Skeletal muscle tissue (tissue), 4 donors: ENCODE results near the gene BCAT1. TPM values are rescaled to one million over a fixed set of nuclear protein-coding genes. Genes with fewer than 3 reads are reported as not detected.

Experiments
- H3K27ac ChIP-seq: one replicate; pipeline ENCODE4 v1.7.0; 2013; ENCODE audit warnings: mild to moderate bottlenecking, low read depth, low read length, inconsistent platforms
- H3K27me3 ChIP-seq, 3 donors: one replicate each; pipeline ENCODE4 v1.7.0; 2013; ENCODE audit warnings: low read length in 3 of 3; ENCODE audit not compliant: control insufficient read depth in 3 of 3, insufficient read depth in 3 of 3
- H3K36me3 ChIP-seq, 3 donors: one replicate each; pipeline ENCODE4 v1.7.0; 2013; ENCODE audit warnings: low read length in 3 of 3; ENCODE audit not compliant: control insufficient read depth in 3 of 3, insufficient read depth in 3 of 3
- H3K4me1 ChIP-seq, 3 donors: one replicate each; pipeline ENCODE4 v1.7.0; 2013; ENCODE audit warnings: low read length in 3 of 3, mild to moderate bottlenecking in 3 of 3; ENCODE audit not compliant: control insufficient read depth in 3 of 3, insufficient read depth in 3 of 3
- H3K4me3 ChIP-seq, 3 donors: one replicate each; pipeline ENCODE4 v1.7.0; 2013; ENCODE audit warnings: low read length in 3 of 3
- H3K9ac ChIP-seq, 3 donors: one replicate each; pipeline ENCODE4 v1.7.0; 2013; ENCODE audit warnings: low read length in 3 of 3, mild to moderate bottlenecking in 3 of 3, moderate library complexity in 2 of 3, low read depth in 1 of 3
- H3K9me3 ChIP-seq, 3 donors: one replicate each; pipeline ENCODE4 v1.7.0; 2013; ENCODE audit warnings: low read length in 3 of 3; ENCODE audit not compliant: control insufficient read depth in 3 of 3
- total RNA-seq: library from RNA; depleted of rRNA; stranded (reverse); fragments of >200 nt; gene quantifications from one replicate; pipeline ENCODE4 v1.2.3, GENCODE V29; 2014
- donor health status: Osteomylitis.

Gene BCAT1
- total RNA-seq, 1 donor from 2014 or later, result 33.4 TPM

GRCh38 chr12:24979976-24980730 lies 31.3 kb upstream of the BCAT1 start:
- Histone ChIP-seq H3K9ac (no peak overlapping the region), H3K4me1 (no peaks in the 10 kb centered on the region), H3K9me3 (peaks cover 0 to 3% (median 0%) of the 10 kb centered on the region in 3 donors), H3K27me3 (no peaks in the 10 kb centered on the region), H3K27ac (no peak overlapping the region), H3K4me3 (no peak overlapping the region), H3K36me3 (no peaks in the 10 kb centered on the region)

- H3K9me3 ChIP-seq, result peaks cover 0 to 2% (median 0%) of the 10 kb centered on the region in 3 donors
- H3K4me1 ChIP-seq, result no peaks in the 10 kb centered on the region
- H3K27ac ChIP-seq, result no peak overlapping the region
- H3K4me3 ChIP-seq, result no peak overlapping the region
- H3K27me3 ChIP-seq, result no peaks in the 10 kb centered on the region
- no peaks in the 10 kb centered on the region for H3K36me3 ChIP-seq
- H3K9ac ChIP-seq, result no peak overlapping the region
Measured at GRCh38 chr12:24979329-24979728, 30.4 kb upstream of the BCAT1 start.

GRCh38 chr12:24977711-24978110 lies 28.8 kb upstream of the BCAT1 start:
- Histone ChIP-seq H3K9ac (no peak overlapping the region), H3K4me3 (no peak overlapping the region), H3K27me3 (no peaks in the 10 kb centered on the region), H3K9me3 (no peaks in the 10 kb centered on the region), H3K27ac (no peak overlapping the region), H3K4me1 (no peaks in the 10 kb centered on the region), H3K36me3 (no peaks in the 10 kb centered on the region)

- H3K27me3 ChIP-seq, result no peaks in the 10 kb centered on the region
- no peaks in the 10 kb centered on the region for H3K9me3 ChIP-seq
- no peaks in the 10 kb centered on the region for H3K36me3 ChIP-seq
- no peak overlapping the region for H3K27ac ChIP-seq
- no peak overlapping the region for H3K9ac ChIP-seq
- H3K4me1 ChIP-seq, result no peaks in the 10 kb centered on the region
- no peak overlapping the region for H3K4me3 ChIP-seq
Measured at GRCh38 chr12:24977060-24977459, 28.2 kb upstream of the BCAT1 start.

- H3K4me3 ChIP-seq, result no peak overlapping the region
- H3K27me3 ChIP-seq, result no peaks in the 10 kb centered on the region
- H3K27ac ChIP-seq, result no peak overlapping the region
- no peaks in the 10 kb centered on the region for H3K4me1 ChIP-seq
- no peaks in the 10 kb centered on the region for H3K36me3 ChIP-seq
- H3K9ac ChIP-seq, result no peak overlapping the region
- no peaks in the 10 kb centered on the region for H3K9me3 ChIP-seq
Measured at GRCh38 chr12:24975425-24975824, 26.5 kb upstream of the BCAT1 start.

GRCh38 chr12:24974216-24974615 lies 25.3 kb upstream of the BCAT1 start:
- H3K36me3 ChIP-seq, result no peaks in the 10 kb centered on the region
- no peaks in the 10 kb centered on the region for H3K27me3 ChIP-seq
- no peaks in the 10 kb centered on the region for H3K9me3 ChIP-seq
- H3K4me3 ChIP-seq, result no peak overlapping the region
- H3K9ac ChIP-seq, result no peak overlapping the region
- no peaks in the 10 kb centered on the region for H3K4me1 ChIP-seq
- no peak overlapping the region for H3K27ac ChIP-seq

GRCh38 chr12:24972078-24972477 lies 23.2 kb upstream of the BCAT1 start:
- H3K9me3 ChIP-seq, result no peaks in the 10 kb centered on the region
- H3K4me3 ChIP-seq, result no peak overlapping the region
- H3K27me3 ChIP-seq, result no peaks in the 10 kb centered on the region
- H3K4me1 ChIP-seq, result no peaks in the 10 kb centered on the region
- no peak overlapping the region for H3K9ac ChIP-seq
- H3K27ac ChIP-seq, result no peak overlapping the region
- no peaks in the 10 kb centered on the region for H3K36me3 ChIP-seq

GRCh38 chr12:24970177-24970576 lies 21.3 kb upstream of the BCAT1 start:
- H3K4me1 ChIP-seq, result no peaks in the 10 kb centered on the region
- H3K9me3 ChIP-seq, result no peaks in the 10 kb centered on the region
- H3K4me3 ChIP-seq, result no peak overlapping the region
- no peaks in the 10 kb centered on the region for H3K27me3 ChIP-seq
- no peak overlapping the region for H3K9ac ChIP-seq
- H3K27ac ChIP-seq, result no peak overlapping the region
- H3K36me3 ChIP-seq, result no peaks in the 10 kb centered on the region

- no peaks in the 10 kb centered on the region for H3K9me3 ChIP-seq
- H3K9ac ChIP-seq, result no peak overlapping the region
- no peak overlapping the region for H3K27ac ChIP-seq
- H3K36me3 ChIP-seq, result no peaks in the 10 kb centered on the region
- H3K4me1 ChIP-seq, result no peaks in the 10 kb centered on the region
- H3K27me3 ChIP-seq, result no peaks in the 10 kb centered on the region
- H3K4me3 ChIP-seq, result no peak overlapping the region
Measured at GRCh38 chr12:24966951-24967564, 18.2 kb upstream of the BCAT1 start.

- no peaks in the 10 kb centered on the region for H3K36me3 ChIP-seq
- H3K9me3 ChIP-seq, result no peaks in the 10 kb centered on the region
- peaks cover 0 to 4% (median 0%) of the 10 kb centered on the region in 3 donors for H3K27me3 ChIP-seq
- H3K9ac ChIP-seq, result no peak overlapping the region
- no peak overlapping the region for H3K27ac ChIP-seq
- no peaks in the 10 kb centered on the region for H3K4me1 ChIP-seq
- no peak overlapping the region for H3K4me3 ChIP-seq
Measured at GRCh38 chr12:24964342-24964741, 15.4 kb upstream of the BCAT1 start.
